ENCODE data around the gene ANKRD65.
A peak's percentile ranks its signal among the peaks of the same experiment; 100 is the strongest.
"Not testable (repeated sequence)": the region's sequence is repeated elsewhere in the genome, so short reads cannot be mapped to it uniquely, and the experiment has no call there.

Gene ANKRD65

DNA sequence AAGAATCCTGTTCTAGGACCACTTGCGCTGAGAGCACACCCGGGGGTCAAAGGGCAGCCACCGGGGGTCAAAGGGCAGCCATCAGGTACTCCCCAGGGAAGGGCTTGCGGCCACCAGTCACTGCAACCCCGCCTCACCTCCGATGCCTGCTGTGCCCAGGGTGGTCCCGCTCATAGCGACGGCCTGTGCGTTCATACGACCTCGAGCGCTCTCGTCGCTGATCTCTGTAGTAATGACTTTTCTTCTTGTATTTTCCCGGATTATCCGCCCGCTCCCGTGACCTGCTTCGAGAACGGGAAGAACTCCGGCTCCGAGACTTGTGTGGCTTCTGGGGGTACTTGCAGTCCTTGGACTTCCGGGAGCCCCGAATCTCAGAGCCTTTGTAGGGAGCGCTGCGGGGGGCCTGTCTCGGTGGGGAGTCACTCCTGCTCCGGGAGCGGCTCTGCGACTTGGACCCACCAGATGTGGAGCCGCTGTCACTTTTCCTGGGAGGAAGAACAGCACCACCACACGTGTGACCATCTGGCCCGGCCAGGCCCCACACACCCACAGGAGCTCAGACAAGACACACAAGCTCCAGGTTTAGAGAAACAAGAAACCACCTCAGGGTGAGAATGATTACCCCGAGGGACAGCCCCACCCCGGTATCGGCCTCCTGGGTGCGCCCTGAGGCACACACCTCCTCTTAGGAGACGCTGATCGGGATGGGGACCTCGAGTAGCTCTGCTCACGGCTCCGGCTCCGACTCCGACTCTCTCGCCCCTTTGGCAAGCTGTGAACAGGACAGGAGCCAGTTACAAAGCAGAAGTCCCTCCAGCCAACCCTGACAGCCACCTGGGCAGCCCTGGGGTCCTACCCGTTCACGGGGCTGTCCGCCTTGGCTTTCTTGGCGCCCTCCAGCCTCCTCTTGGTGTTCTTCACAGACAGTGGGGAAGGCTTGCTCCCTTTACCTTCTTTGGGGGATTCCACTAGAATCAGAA, 33.7 kb downstream of the ANKRD65 start:
- H3K27me3 ChIP-seq (ENCODE audit: insufficient read depth, low read length): no peaks in the 10 kb centered on the region
- peaks cover 72% of the 10 kb centered on the region for H3K36me3 ChIP-seq (ENCODE audit: insufficient read depth, low read length)
- H3K4me1 ChIP-seq (ENCODE audit: insufficient read depth, low read length): no peaks in the 10 kb centered on the region
- H3K4me3 ChIP-seq (ENCODE audit: low read length): no peak overlapping the region
- no peak overlapping the region for H3K27ac ChIP-seq (ENCODE audit: low read depth, low read length)
- no peak overlapping the region for H3K9ac ChIP-seq (ENCODE audit: low read depth, low read length)
- H3K9me3 ChIP-seq (ENCODE audit: insufficient read depth, low read depth, low read length): no peaks in the 10 kb centered on the region
- WGBS: 96% methylated on average over 50 of the region's 50 CpGs

DNA sequence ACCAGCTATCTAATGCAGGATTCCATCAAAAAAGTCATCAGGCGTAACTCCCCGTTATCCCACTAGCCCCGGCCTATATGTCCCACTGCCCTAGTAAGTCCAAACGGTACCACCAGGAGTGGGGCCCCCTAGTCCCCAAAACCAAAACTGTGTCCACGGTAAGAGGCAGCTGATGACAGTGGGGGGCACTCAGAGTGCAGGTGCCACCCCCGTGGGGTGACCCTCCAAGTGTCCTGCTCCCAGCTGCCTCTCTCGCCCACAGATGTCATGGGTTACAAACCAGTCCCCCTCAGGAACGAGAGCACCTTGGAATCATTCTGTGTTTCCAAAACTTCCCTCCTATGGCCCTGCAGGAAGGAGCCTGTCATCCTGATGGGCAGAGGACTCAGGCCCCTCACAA, 35.1 kb downstream of the ANKRD65 start:
- Histone ChIP-seq H3K27ac (ENCODE audit: low read depth, low read length) (no peak overlapping the region), H3K27me3 (ENCODE audit: insufficient read depth, low read length) (no peaks in the 10 kb centered on the region), H3K9me3 (ENCODE audit: insufficient read depth, low read depth, low read length) (no peaks in the 10 kb centered on the region), H3K4me1 (ENCODE audit: insufficient read depth, low read length) (no peaks in the 10 kb centered on the region), H3K4me3 (ENCODE audit: low read length) (no peak overlapping the region), H3K36me3 (ENCODE audit: insufficient read depth, low read length) (peaks cover 57% of the 10 kb centered on the region), H3K9ac (ENCODE audit: low read depth, low read length) (no peak overlapping the region)
- 96% methylated on average over 8 of the region's 8 CpGs for WGBS

DNA sequence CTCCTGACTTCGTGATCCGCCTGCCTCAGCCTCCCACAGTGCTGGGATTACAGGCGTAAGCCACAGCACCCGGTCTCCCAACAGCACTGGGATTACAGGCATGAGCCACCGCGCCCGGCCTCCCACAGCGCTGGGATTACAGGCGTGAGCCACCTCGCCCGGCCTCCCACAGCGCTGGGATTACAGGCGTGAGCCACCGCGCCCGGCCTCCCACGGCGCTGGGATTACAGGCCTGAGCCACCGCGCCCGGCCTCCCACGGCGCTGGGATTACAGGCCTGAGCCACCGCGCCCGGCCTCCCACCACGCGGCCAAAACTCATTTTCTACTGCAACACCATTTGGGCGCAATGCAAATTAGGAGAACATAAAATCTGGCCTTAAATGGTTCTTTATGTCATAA, 35.7 kb downstream of the ANKRD65 start:
- not testable (repeated sequence) for H3K9ac ChIP-seq (ENCODE audit: low read depth, low read length); H3K9me3 ChIP-seq (ENCODE audit: insufficient read depth, low read depth, low read length); H3K27ac ChIP-seq (ENCODE audit: low read depth, low read length); H3K4me3 ChIP-seq (ENCODE audit: low read length); H3K4me1 ChIP-seq (ENCODE audit: insufficient read depth, low read length); H3K27me3 ChIP-seq (ENCODE audit: insufficient read depth, low read length)
- peaks cover 51% of the 10 kb centered on the region for H3K36me3 ChIP-seq (ENCODE audit: insufficient read depth, low read length)
- WGBS: 93% methylated on average over 28 of the region's 29 CpGs

DNA sequence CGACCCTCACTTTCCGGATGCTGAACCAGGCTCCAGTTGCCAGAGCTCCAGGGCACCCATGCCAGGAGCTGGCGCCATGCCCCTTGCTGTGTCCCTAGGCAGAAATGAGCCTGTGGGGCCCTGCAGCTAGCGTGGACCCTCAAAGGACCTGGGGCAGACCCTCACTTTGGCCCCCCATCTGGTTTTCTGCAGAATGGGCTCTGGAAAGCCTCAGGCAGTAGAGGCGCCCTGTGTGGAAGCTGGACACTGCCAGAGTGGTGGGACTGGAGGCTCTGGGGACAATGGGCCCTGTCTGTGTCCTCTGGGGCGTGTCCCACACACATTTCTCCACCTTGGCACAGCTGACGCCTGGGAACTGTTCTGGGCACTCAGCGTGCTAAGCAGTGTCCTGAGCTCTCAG, 39.8 kb downstream of the ANKRD65 start:
- Histone ChIP-seq H3K9ac (ENCODE audit: low read depth, low read length) (no peak overlapping the region), H3K9me3 (ENCODE audit: insufficient read depth, low read depth, low read length) (no peaks in the 10 kb centered on the region), H3K4me1 (ENCODE audit: insufficient read depth, low read length) (no peaks in the 10 kb centered on the region), H3K4me3 (ENCODE audit: low read length) (no peak overlapping the region), H3K36me3 (ENCODE audit: insufficient read depth, low read length) (peaks cover 11% of the 10 kb centered on the region), H3K27ac (ENCODE audit: low read depth, low read length) (no peak overlapping the region), H3K27me3 (ENCODE audit: insufficient read depth, low read length) (no peaks in the 10 kb centered on the region)
- 82% methylated on average over 8 of the region's 8 CpGs for WGBS

DNA sequence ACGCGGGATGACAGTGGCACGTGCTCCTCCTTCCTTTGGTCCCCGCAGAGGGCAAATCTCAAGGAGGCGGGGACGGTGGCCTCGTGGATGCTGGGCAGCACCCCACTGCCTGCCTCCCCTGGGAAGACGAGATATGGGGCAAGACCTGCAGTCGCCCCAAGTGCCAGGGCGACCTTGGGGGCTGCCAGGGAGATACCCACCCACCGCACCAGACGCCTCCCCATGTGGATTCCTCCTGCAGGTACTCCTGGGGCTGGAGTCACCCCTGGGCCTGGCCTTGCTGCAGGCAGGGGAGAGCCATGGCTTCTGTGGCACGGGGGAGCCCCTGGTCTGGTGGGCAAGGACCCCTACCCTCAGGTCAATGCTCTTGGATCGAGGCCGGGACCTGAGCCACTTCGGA, 40.2 kb downstream of the ANKRD65 start:
- WGBS: 96% methylated on average over 16 of the region's 16 CpGs

DNA sequence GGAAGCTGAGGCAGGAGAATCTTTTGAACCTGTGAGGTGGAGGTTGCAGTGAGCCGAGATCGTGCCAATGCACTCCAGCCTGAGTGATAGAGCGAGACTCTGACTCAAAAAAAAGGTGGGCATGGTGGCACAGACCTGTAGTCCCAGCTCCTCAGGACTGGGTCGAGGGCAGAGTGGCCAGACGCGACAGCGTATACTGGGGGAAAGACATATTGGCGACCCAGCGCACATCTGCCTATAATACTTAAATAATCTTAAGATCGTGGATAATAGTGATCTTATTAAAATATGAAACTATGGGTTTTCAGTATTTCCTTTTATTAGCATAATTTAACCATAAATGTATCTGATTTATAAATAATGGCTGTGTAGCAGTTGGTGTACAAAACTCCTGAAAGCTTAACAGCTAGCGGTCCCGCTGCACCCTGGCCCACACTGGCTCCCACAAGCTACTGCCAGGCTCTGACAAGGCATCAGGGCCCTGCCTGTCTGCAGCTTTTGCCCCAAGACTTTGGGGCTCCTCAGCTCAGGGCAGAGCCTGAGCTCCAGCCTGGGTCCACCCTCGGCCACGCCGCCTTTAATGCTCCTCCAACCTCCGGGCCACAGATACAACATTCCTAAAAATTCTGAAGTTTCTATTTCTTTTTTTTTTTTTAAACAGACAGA, 43.4 kb downstream of the ANKRD65 start:
- Histone ChIP-seq H3K4me3 (ENCODE audit: low read length) (no peak overlapping the region), H3K9ac (ENCODE audit: low read depth, low read length) (no peak overlapping the region), H3K27me3 (ENCODE audit: insufficient read depth, low read length) (no peaks in the 10 kb centered on the region), H3K4me1 (ENCODE audit: insufficient read depth, low read length) (peaks cover 7% of the 10 kb centered on the region; the same call in 1 of the 2 replicates), H3K27ac (ENCODE audit: low read depth, low read length) (no peak overlapping the region), H3K9me3 (ENCODE audit: insufficient read depth, low read depth, low read length) (no peaks in the 10 kb centered on the region), H3K36me3 (ENCODE audit: insufficient read depth, low read length) (peaks cover 10% of the 10 kb centered on the region)
- WGBS: 95% methylated on average over 15 of the region's 16 CpGs

More for the DNA sequence above, 40.2 kb downstream of the ANKRD65 start:
- Histone ChIP-seq H3K27me3 (ENCODE audit: insufficient read depth, low read length) (no peaks in the 10 kb centered on the region), H3K27ac (ENCODE audit: low read depth, low read length) (no peak overlapping the region), H3K4me3 (ENCODE audit: low read length) (no peak overlapping the region), H3K9me3 (ENCODE audit: insufficient read depth, low read depth, low read length) (no peaks in the 10 kb centered on the region), H3K9ac (ENCODE audit: low read depth, low read length) (no peak overlapping the region), H3K36me3 (ENCODE audit: insufficient read depth, low read length) (peaks cover 6% of the 10 kb centered on the region), H3K4me1 (ENCODE audit: insufficient read depth, low read length) (peaks cover 3% of the 10 kb centered on the region; the same call in 1 of the 2 replicates)

DNA sequence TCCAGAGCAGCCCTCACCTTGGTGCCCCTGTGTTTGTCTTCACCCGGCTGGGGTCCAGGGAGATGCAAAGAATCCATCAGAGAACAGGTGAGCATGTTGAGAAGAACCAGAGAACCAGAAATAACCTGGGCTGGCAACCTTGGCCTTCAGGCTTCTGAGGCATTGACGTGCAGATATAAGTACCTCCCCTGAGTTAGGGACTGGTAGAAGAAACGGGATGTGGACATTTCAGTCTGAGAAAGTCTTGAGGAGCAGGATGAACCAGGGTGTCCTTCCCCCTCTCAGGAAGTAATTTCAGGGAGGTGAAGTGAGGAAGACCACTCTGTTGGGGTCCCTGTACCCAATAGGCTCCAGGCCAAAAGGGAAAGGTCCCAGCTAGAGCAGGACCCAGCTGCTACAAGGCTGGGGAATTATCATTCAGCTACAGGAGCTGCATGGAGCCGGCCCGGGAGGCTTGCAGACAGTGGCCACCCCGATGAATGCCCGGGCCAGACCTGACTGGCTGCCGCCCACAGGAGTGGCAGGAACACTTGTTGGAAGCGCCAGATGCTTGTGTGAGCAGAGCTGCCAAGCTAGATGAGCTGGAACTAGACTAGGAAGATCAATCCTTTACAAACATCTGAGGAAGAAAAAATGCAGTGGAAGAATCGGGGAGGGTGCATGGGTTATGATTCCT, 44.4 kb downstream of the ANKRD65 start:
- H3K9me3 ChIP-seq (ENCODE audit: insufficient read depth, low read depth, low read length): no peaks in the 10 kb centered on the region
- H3K36me3 ChIP-seq (ENCODE audit: insufficient read depth, low read length): peaks cover 10% of the 10 kb centered on the region
- H3K4me1 ChIP-seq (ENCODE audit: insufficient read depth, low read length): peaks cover 7% of the 10 kb centered on the region; the same call in 1 of the 2 replicates
- WGBS: 95% methylated on average over 10 of the region's 10 CpGs
- no peak overlapping the region for H3K9ac ChIP-seq (ENCODE audit: low read depth, low read length)
- H3K27ac ChIP-seq (ENCODE audit: low read depth, low read length): peak overlapping the region; percentile 62; the same call in 1 of the 2 replicates
- H3K4me3 ChIP-seq (ENCODE audit: low read length): 0 out of 2 replicates have a peak overlapping the region, but pooled peaks have one; percentile 92
- H3K27me3 ChIP-seq (ENCODE audit: insufficient read depth, low read length): no peaks in the 10 kb centered on the region

DNA sequence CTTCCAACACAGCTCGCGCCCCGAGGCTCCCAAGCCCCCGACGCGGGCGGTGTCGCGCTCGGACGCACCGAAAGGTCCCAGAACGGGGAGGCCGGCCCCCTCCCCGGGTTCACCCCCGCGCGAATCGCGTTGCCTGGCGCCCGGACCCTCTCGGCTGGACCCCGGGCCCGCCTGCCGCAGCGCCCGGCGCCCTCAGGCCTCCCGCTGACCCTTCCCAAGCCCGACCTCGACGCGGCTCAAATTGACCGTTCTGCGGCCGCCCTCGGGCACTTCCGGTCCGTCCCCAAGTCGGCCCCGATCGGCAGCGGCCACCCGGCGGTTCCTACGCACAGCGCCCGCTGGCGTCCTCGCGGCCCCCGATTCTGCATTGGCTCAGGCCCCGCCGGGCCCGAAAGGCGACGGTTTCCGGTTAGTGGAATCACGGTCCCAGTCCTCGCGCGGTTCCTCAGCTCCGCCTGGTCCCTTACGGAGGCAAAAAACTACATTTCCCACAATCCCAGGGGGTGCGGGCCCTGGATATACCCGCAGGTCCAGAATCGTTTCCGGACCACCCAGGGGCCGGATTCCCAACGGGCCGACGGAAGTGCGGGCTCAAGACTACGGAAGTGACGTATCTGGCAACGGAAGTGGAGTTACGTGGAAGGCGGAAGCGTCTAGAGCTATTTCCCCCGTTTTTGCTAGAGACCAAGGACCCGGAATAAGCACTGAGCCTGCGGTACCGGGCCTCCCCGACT, 46.0 kb downstream of the ANKRD65 start, which contains the start of gene AURKAIP1:
Gene AURKAIP1, minus strand, starts transcription at position 279 of the 734 bp plus-strand sequence. CDS start 451 bp downstream, outside the sequence.
- H3K36me3 ChIP-seq (ENCODE audit: insufficient read depth, low read length): peaks cover 10% of the 10 kb centered on the region
- H3K27me3 ChIP-seq (ENCODE audit: insufficient read depth, low read length): no peaks in the 10 kb centered on the region
- peaks cover 7% of the 10 kb centered on the region; the same call in 1 of the 2 replicates for H3K4me1 ChIP-seq (ENCODE audit: insufficient read depth, low read length)
- peak within 1 kb of the TSS; percentile 95 for H3K9ac ChIP-seq (ENCODE audit: low read depth, low read length)
- WGBS: under 1% methylated on average over 85 of the region's 85 CpGs
- no peaks in the 10 kb centered on the region for H3K9me3 ChIP-seq (ENCODE audit: insufficient read depth, low read depth, low read length)
- peak within 1 kb of the TSS; percentile 87 for H3K27ac ChIP-seq (ENCODE audit: low read depth, low read length)
- peak within 1 kb of the TSS; percentile 92 for H3K4me3 ChIP-seq (ENCODE audit: low read length)

DNA sequence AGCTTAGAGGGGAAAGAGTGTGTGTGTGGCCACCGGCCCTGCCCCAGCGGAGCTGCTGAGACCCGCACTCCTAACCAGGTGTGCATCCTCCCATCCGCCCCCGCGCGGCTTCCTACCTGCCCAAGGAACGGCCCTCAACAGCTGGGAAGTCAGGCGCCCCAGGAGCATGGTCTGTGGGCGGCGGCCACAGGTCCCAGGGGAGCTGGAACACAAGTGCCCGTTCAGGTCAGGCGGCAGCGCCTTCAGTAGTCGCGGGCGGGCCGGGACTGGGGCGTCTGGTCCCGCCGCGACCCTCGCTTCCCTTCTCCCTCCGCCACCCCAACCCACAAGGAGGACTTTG, 46.5 kb downstream of the ANKRD65 start:
- H3K4me3 ChIP-seq (ENCODE audit: low read length): peak overlapping the region; percentile 92
- H3K27ac ChIP-seq (ENCODE audit: low read depth, low read length): peak overlapping the region; percentile 87
- WGBS: 1% methylated on average over 24 of the region's 24 CpGs
- H3K27me3 ChIP-seq (ENCODE audit: insufficient read depth, low read length): no peaks in the 10 kb centered on the region
- H3K9me3 ChIP-seq (ENCODE audit: insufficient read depth, low read depth, low read length): no peaks in the 10 kb centered on the region
- H3K36me3 ChIP-seq (ENCODE audit: insufficient read depth, low read length): peaks cover 10% of the 10 kb centered on the region
- H3K4me1 ChIP-seq (ENCODE audit: insufficient read depth, low read length): peaks cover 7% of the 10 kb centered on the region; the same call in 1 of the 2 replicates
- H3K9ac ChIP-seq (ENCODE audit: low read depth, low read length): peak overlapping the region; percentile 95

DNA sequence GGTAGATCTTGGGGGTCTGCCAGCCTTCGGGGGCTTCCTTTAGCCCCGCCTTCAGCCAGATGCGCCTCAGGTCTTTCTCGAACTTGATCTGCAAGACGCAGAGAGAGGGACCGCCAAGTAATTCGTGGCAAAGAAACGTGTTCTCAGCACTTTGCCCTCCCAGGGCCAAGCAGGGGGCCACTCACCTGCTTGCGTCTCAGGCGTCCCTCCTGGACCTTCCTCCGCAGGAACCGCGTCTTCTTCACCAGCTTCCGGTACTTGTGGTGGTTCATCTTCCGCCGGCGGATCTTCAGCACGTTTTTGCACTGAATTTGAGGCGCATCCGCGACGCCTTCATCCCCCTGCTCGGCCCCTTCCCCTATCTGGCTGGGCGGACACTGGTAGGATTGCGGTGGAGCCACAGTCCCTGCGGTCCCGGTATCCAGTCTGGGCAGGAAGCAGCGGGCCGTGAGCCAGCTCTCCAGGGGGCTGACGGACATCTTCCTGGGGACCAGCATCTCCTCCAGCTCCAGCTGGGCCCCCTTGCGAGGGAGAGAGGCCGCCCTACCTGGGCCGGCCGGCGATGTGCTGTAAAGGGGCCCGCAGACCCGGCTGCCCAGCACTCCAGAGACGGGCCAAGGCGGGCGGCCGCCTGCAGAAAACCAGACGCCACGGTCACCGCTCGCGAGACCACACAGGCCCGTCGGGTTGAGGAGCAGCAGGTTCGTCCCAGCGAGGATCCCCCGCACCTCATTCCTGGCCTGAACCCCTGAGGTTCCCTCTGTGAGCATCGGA, 47.1 kb downstream of the ANKRD65 start:
- H3K4me3 ChIP-seq (ENCODE audit: low read length): peak overlapping the region; percentile 92
- H3K27me3 ChIP-seq (ENCODE audit: insufficient read depth, low read length): no peaks in the 10 kb centered on the region
- H3K4me1 ChIP-seq (ENCODE audit: insufficient read depth, low read length): peaks cover 7% of the 10 kb centered on the region; the same call in 1 of the 2 replicates
- peaks cover 10% of the 10 kb centered on the region for H3K36me3 ChIP-seq (ENCODE audit: insufficient read depth, low read length)
- peak overlapping the region; percentile 95 for H3K9ac ChIP-seq (ENCODE audit: low read depth, low read length)
- H3K27ac ChIP-seq (ENCODE audit: low read depth, low read length): no peak overlapping the region
- no peaks in the 10 kb centered on the region for H3K9me3 ChIP-seq (ENCODE audit: insufficient read depth, low read depth, low read length)
- WGBS: 57% methylated on average over 52 of the region's 52 CpGs

All from HUES64 (cell line).